ENCODE measurements around the gene IQCM.

Gene IQCM

DNA sequence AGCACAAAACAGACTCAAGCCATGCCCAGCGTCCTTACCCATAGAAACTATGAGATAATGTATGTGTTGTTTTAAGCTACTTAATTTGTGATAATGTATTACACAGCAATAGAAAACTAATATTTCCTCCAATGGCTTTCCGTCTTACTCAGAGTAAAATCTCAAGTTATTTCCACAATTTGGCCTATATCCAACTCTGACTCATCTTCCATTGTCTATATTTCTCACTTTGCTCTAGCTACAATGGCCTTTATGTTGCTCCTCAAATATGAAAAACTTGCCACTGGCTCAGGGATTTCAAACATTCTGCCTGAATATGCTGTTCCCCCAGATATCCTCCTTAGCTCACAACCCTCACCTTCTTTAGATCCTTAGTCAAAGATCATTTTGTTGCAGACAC, 31.6 kb downstream of the IQCM start:
- in situ Hi-C loops (cut with MboI; ENCODE audit: low sequenced_read_pairs) = no loop called here

DNA sequence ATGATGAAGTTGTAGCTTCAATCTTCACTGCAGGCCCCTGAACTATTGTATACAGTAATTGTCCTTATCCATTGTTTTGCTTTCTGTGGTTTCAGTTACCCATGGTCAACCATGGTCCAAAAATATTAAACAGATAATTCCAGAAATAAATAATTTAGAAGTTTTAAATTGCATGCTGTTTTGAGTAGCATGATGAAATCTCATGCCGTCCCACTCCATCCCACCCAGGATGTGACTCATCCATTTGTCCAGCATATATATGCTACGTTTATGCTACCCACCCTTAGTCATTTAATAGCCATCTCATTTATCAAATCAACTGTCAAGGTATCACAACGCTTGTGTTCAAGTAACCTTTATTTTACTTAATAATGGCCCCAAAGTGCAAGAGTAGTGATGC, 34.5 kb downstream of the IQCM start:
- in situ Hi-C loops (cut with MboI; ENCODE audit: low sequenced_read_pairs) = no loop called here

DNA sequence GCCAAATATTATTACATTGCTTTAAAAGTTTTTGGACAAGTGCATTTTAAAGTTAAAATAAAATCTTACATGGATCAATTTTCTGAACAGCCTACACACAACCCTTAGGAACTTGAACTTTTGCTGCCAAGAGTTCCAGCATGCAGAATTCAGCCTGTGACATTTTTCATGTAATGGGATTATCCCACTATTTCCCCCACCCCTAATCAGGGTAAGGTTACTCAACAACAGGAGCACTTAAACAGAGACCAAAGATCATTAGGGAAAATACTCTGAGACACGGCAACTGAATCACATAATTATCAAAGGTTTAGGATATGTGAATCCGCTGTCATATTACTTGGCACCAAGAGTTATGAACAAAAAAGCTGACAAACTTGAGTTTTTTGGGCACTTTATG, 47.2 kb downstream of the IQCM start:
- in situ Hi-C loops (cut with MboI; ENCODE audit: low sequenced_read_pairs) = no loop called here

DNA sequence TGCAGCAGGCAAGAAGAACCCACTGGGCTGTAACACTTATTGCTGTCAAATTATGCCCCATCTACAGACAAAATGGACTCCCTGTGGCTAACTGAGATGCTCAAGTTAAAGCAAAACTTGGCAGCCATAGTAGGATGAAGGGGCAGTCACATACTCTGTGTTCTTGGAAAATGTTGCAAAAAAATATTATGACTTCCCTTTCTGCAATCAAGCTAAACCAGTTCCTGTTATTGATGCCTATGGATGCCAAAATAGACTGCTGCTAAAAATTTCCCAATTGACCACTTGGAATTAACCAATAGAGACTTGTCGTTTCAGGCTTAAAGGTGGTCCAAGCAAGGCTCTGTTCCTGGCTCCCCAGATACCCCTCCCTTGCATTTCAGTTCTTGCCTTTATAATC, 49.5 kb downstream of the IQCM start:
- in situ Hi-C loops (cut with MboI; ENCODE audit: low sequenced_read_pairs) = no loop called here

- in situ Hi-C loops (cut with MboI; ENCODE audit: low sequenced_read_pairs) = no loop called here
Observed at GRCh38 chr4:149765630-149766029, 50.0 kb downstream of the IQCM start.

- in situ Hi-C loops (cut with MboI; ENCODE audit: low sequenced_read_pairs) = no loop called here
Observed at GRCh38 chr4:149755969-149756368, 59.7 kb downstream of the IQCM start.

DNA sequence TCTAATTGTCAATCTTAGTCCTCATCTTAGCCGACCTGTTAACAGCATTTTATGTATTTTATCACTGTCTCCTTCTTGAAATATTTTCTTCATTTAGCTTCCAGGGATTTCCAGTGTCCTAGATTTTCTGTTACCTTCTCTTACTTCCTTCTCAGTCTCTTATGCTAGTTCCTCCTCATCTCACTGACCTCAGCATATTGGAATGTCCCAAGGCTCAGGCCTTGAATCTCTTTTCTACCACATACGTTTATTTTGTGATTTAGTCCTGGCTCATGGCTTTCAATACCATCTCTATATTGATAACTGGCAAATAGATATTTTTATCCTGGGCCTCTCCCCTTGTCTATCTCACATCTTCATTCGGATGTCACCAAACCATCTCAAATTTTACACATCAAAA, 61.1 kb downstream of the IQCM start:
- in situ Hi-C loops (cut with MboI; ENCODE audit: low sequenced_read_pairs) = no loop called here

GRCh38 chr4:149752729-149753128, 62.9 kb downstream of the IQCM start:
- in situ Hi-C loops (cut with MboI; ENCODE audit: low sequenced_read_pairs) = no loop called here

DNA sequence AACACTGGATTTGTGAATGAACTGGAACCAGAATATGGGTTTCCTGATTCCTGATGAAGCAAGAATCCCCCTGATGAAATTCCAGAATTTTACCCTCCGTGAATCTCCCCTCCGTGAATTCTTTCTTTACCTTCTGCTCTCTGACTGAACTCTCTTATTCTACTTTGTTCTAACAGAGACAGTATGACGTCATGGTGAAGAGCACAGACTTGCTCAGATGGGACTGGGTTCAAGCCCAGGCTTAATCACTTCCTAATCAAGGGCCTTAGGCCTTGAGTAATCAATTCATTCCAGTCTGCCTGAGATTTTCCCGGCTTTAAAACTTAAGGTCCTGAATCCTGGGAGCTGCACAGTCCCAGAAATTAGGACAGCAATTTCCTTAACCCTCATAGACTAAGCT, 64.5 kb downstream of the IQCM start:
- in situ Hi-C loops (cut with MboI; ENCODE audit: low sequenced_read_pairs) = no loop called here

GRCh38 chr4:149749784-149750183, 65.9 kb downstream of the IQCM start:
- in situ Hi-C loops (cut with MboI; ENCODE audit: low sequenced_read_pairs) = no loop called here

DNA sequence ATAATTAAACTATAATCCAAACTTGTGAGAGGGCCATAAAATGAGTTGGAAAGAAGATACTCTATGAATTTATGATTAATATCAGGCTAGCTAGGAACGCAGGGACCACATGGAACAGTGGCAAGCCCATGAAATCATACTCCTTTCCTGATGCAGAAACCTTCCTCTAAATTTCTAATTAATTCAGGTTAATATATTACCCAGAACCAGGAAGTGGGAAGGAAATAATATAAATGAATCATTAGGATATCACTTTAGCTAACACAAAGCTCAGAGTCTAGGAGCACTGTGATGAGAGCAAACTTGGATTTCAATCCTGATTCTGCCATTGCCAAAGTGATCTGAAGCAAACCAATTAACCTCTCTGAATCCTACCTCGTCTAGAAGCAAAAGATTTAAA, 68.0 kb downstream of the IQCM start:
- in situ Hi-C loops (cut with MboI; ENCODE audit: low sequenced_read_pairs) = no loop called here

DNA sequence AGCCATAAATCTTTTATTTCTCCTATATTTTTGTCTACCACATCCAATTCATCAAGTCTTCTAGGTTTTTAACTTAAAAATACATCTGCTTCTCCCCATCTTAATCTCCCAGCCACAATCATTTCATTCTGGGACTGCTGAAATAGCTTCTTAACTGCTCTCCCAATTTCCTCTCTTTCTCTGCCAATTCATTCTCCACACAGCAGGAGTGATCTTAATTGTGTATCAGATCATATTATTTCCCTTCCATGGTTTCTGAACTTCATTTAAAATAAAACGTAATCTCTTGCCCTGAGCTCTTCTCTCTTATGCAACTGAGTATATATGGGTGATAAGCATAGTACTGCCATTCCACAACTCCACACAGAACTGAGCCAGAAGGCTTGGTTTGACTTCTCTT, 69.4 kb downstream of the IQCM start:
- in situ Hi-C loops (cut with MboI; ENCODE audit: low sequenced_read_pairs) = no loop called here

DNA sequence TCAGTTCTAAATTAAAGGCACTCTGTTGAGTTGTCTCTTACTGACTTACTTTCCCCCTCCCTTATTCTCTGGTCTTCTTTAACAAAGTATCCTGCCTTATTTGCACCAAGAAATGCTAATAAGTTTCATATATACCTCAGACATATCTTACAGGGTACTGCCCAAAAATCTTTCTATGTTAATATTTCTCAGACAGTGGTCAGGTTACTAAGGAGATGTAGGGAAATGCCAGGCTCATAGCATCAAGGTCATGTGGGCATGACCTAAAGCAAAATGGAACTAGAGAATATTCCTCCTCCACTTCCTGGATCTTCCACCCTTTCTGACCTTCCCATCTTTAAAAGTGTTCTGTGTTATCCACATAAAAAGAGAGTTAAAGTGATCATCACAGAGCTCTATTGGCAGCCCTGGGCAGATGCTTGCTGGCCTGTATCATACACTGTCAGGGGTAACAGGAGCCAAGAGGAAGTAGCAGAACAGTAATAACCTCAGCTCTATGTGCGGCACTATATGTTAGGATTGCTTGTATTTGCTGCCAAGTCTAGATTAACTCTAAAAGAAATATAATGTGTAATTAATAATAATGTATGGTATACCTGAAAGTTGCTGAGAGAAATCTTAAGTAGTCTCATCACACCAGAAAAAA, 74.3 kb downstream of the IQCM start:
- in situ Hi-C loops (cut with MboI; ENCODE audit: low sequenced_read_pairs) = no loop called here

DNA sequence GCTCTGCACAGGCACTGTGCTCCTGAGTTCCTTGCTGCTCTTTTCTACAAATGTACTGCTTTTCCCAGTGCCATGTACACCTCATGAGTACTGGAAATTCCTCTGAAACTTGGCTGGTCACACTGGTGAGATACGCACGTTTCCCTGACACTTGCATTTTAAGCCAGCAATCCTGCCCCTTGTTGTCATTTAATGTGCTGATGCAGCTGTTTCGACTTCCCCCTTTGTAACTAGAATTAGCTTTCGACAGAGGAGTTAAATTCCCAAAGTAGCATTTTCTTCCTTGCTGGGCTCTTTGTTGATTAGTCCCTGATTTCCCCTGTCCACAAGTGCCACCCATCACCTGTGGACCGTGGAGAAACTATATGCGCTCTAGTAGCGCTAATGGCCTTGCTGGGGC, 77.5 kb downstream of the IQCM start:
- in situ Hi-C loops (cut with MboI; ENCODE audit: low sequenced_read_pairs) = no loop called here

- in situ Hi-C loops (cut with MboI; ENCODE audit: low sequenced_read_pairs) = no loop called here
Observed at GRCh38 chr4:149735796-149736195, 79.8 kb downstream of the IQCM start.

DNA sequence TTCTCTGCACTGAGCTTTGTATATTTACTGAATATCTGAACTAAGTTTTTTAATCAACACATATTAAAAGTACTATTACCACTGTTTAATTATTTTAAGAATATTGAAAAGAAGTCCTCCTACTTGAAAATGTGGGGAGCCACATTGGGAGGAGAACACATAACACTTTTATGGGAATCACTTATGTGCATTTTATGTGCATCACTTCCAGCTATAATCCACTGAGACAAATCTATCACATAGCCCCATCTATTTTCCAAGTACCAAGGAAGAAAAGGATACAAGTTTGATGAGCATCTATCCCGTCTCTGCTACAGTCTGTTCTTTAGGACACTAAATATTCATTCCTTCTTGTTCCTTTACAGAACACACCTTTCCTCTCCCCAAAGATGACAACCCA, 87.2 kb downstream of the IQCM start:
- in situ Hi-C loops (cut with MboI; ENCODE audit: low sequenced_read_pairs) = no loop called here

DNA sequence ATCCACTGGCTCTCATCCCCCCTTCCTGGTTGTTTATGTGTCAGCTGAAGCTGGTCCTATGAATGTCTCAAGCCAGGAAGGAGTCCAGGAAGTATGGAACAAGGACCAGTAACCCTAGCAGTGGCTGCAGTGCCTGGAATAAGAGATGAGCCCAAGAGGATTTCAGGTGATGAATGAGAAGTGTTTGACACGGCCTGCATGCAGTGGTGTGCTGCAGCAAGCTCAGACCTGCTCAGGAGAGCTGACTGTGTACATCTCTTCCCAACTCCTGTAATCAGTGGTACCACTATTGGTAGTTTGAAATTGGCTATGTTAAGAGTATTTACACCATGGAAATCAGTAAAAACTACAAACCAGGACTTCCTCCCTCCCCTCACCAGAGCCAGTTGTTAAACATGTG, 88.0 kb downstream of the IQCM start:
- in situ Hi-C loops (cut with MboI; ENCODE audit: low sequenced_read_pairs) = no loop called here

- in situ Hi-C loops (cut with MboI; ENCODE audit: low sequenced_read_pairs) = no loop called here
Observed at GRCh38 chr4:149723065-149723464, 92.6 kb downstream of the IQCM start.

GRCh38 chr4:149719806-149720205, 95.8 kb downstream of the IQCM start:
- in situ Hi-C loops (cut with MboI; ENCODE audit: low sequenced_read_pairs) = no loop called here

DNA sequence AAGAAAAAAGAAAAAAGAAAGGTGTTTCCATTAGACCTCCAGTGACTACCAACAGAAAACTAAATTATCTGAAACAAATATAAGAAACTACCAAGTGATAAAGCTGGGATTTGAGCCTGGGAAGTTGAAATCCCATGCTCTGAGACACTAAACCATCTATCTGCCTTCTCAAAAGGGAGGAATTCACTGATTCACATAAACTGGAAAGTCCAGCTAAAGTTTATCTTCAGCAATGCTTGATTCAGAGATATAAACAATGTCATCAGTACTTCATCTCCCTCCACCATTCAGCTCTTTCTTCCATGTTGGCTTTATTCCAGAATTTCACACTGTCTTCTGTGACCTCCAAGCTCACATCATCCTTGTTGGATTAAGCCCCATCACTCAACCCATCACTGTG, 96.3 kb downstream of the IQCM start:
- in situ Hi-C loops (cut with MboI; ENCODE audit: low sequenced_read_pairs) = no loop called here

DNA sequence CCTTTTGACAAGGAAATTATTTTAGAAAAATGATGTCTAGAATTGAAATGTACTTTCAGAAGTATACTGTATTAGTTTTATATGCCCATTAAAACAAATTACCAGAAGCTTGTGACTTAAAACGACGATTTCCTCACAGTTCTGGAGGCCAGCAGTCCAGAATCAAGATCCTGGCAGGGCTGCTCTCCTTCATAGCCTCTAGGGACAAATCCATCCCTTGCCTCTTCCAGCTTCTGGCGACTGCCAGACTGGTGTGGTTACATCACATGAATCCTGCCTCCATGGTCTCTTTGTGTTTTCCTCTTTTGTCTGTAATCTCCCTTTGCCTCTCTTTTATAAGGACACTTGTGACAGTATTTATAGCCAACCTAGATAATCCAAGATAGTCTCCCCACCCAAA, 97.1 kb downstream of the IQCM start:
- in situ Hi-C loops (cut with MboI; ENCODE audit: low sequenced_read_pairs) = no loop called here

GRCh38 chr4:149716728-149717127, 98.9 kb downstream of the IQCM start:
- in situ Hi-C loops (cut with MboI; ENCODE audit: low sequenced_read_pairs) = no loop called here

DNA sequence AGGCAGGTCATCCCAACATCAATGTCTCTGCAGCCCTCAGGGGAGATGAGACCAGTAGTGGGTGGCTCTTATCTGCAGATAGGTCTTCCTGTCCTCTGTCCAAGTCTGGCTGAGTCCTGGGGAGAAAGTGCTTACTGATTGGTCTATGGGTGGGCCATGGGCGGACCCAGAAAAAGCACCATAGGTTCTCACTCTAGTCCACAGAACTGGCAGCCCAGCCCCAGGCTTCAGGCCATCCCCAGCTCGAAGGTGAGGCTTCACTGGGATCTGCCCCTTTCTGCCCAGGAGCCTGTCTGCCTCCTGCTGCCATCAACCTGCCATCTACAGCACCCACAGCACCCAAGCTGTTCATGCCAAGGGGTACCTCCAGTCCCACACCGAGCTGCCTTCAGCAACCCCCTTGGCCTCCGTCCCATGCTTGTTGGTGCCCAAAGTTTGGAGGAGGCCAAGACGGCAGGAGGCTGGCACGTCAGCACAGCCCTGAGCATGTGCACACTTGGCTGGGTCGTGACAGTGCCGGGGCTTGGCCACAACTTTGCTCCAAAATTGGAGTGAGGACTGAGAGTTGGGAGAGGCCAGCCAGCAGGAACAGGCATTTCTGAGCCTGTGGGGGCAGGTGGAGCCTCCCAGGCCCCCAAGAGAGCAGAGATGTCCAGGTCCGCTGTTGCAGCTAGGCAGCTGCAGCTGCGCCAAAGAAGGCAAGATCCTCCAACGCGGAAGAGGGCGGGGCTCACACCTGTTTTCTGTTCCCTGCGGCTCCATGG, 99.6 kb downstream of the IQCM start:
- in situ Hi-C loops (cut with MboI; ENCODE audit: low sequenced_read_pairs) = no loop called here

All from HL-60/S4 treated with phorbol 12-myristate 13-acetate at 8.2 ng/mL for 4 days and 3 days (cell line).